ENCODE results near the gene ITGB4.

The ITGB4 gene

GRCh38 chr17:75698659-75699058 is 22.6 kb upstream of the ITGB4 start:
- no peak for DNase-seq

GRCh38 chr17:75701288-75701687 is 20.0 kb upstream of the ITGB4 start:
- no peak for DNase-seq

GRCh38 chr17:75703191-75703590 is 18.1 kb upstream of the ITGB4 start:
- DNase-seq: no peak

GRCh38 chr17:75703591-75703990 is 17.7 kb upstream of the ITGB4 start:
- DNase-seq: no peak

- no peak for DNase-seq
These were observed 16.0 kb upstream of the ITGB4 start for GRCh38 chr17:75704963-75705875.

- DNase-seq: no peak
These were observed 15.1 kb upstream of the ITGB4 start for GRCh38 chr17:75706042-75706728.

GRCh38 chr17:75707079-75707571 is 14.1 kb upstream of the ITGB4 start:
- no peak for DNase-seq

GRCh38 chr17:75712446-75712845 is 8.8 kb upstream of the ITGB4 start:
- DNase-seq: no peak

- DNase-seq: no peak
These were observed 1.5 kb upstream of the ITGB4 start for GRCh38 chr17:75719732-75720131.

GRCh38 chr17:75721463-75722011 is 278 bp downstream of the ITGB4 start:
- DNase-seq: no peak

- DNase-seq: no peak
These were observed 817 bp downstream of the ITGB4 start for GRCh38 chr17:75722076-75722475.

- DNase-seq: no peak
These were observed 1.4 kb downstream of the ITGB4 start for GRCh38 chr17:75722542-75723095.

GRCh38 chr17:75723171-75723930 is 2.1 kb downstream of the ITGB4 start:
- DNase-seq: no peak

- DNase-seq: no peak
These were observed 3.1 kb downstream of the ITGB4 start for GRCh38 chr17:75724016-75725003.

- DNase-seq: no peak
These were observed 4.2 kb downstream of the ITGB4 start for GRCh38 chr17:75725504-75725903.

GRCh38 chr17:75727391-75727790 is 6.1 kb downstream of the ITGB4 start:
- DNase-seq: no peak

GRCh38 chr17:75729351-75729750 is 8.1 kb downstream of the ITGB4 start:
- no peak for DNase-seq

- no peak for DNase-seq
These were observed 8.8 kb downstream of the ITGB4 start for GRCh38 chr17:75730065-75730464.

GRCh38 chr17:75731086-75731715 is 9.9 kb downstream of the ITGB4 start:
- DNase-seq: no peak

GRCh38 chr17:75731716-75732498 is 10.6 kb downstream of the ITGB4 start:
- DNase-seq: no peak
